COR-L47 (cell line): ENCODE measurements around the gene LRRC8E.
"Not testable (repeated sequence)": the region's sequence is repeated elsewhere in the genome, so short reads cannot be mapped to it uniquely, and the experiment has no call there.

ENCODE experiments used
- DNase-seq: peaks from one replicate; lab custom pipeline; 2025; lab: John Stamatoyannopoulos, UW

LRRC8E gene

GRCh38 chr19:7908742-7909461 lies 20.6 kb downstream of the LRRC8E start:
- DNase-seq, result no peak

GRCh38 chr19:7909471-7910067 lies 21.3 kb downstream of the LRRC8E start:
- no peak for DNase-seq

GRCh38 chr19:7910321-7911161 lies 22.2 kb downstream of the LRRC8E start:
- DNase-seq, result no peak

- DNase-seq, result no peak
Observed at GRCh38 chr19:7911508-7912143, 23.3 kb downstream of the LRRC8E start.

- DNase-seq, result no peak
Observed at GRCh38 chr19:7912144-7912696, 23.9 kb downstream of the LRRC8E start.

- no peak for DNase-seq
Observed at GRCh38 chr19:7912697-7913564, 24.6 kb downstream of the LRRC8E start.

GRCh38 chr19:7913652-7914051 lies 25.3 kb downstream of the LRRC8E start:
- DNase-seq, result no peak

GRCh38 chr19:7914099-7914498 lies 25.8 kb downstream of the LRRC8E start:
- DNase-seq, result no peak

- no peak for DNase-seq
Observed at GRCh38 chr19:7914598-7915045, 26.3 kb downstream of the LRRC8E start, which contains the start of gene TGFBR3L. Gene TGFBR3L (plus strand): TSS chr19:7914830.

GRCh38 chr19:7915250-7916102 lies 27.2 kb downstream of the LRRC8E start:
- DNase-seq, result no peak

- DNase-seq, result peak; percentile 35
Observed at GRCh38 chr19:7916103-7916954, 28.0 kb downstream of the LRRC8E start.

- no peak for DNase-seq
Observed at GRCh38 chr19:7916955-7917266, 28.6 kb downstream of the LRRC8E start.

- DNase-seq, result peak; percentile 68
Observed at GRCh38 chr19:7917267-7918061, 29.2 kb downstream of the LRRC8E start.

- DNase-seq, result not testable (repeated sequence)
Observed at GRCh38 chr19:7918062-7918614, 29.8 kb downstream of the LRRC8E start.

- DNase-seq, result no peak
Observed at GRCh38 chr19:7918615-7919421, 30.5 kb downstream of the LRRC8E start.

GRCh38 chr19:7919610-7920518 lies 31.6 kb downstream of the LRRC8E start, which contains the start of gene SNAPC2:
Gene SNAPC2 (plus strand): TSS chr19:7920338. CDS start chr19:7920367, 29 bp downstream.
- DNase-seq, result peak; percentile 88
